Nucleus accumbens (tissue), 56 donors: ENCODE data around the gene NDST4.
A peak's percentile ranks its signal among the peaks of the same experiment; 100 is the strongest.

Source experiments
- DNase-seq, 56 donors: peaks; one replicate each; lab custom pipeline; 2025; lab: John Stamatoyannopoulos, UW

Gene NDST4

GRCh38 chr4:115113506-115114106, at the start of gene NDST4:
Gene NDST4 (minus strand): TSS chr4:115113620. CDS start chr4:115077036, 36,584 bp downstream.
- peak in 24 of 56 donors; percentile 1 to 61 (median 8) for DNase-seq

GRCh38 chr4:115159141-115159540, 45.7 kb upstream of the NDST4 start:
- no peak for DNase-seq

- DNase-seq: no peak
Measured at GRCh38 chr4:115158296-115158695, 44.9 kb upstream of the NDST4 start.

- DNase-seq: no peak
Measured at GRCh38 chr4:115154826-115155225, 41.4 kb upstream of the NDST4 start.

- DNase-seq: no peak
Measured at GRCh38 chr4:115152965-115153364, 39.5 kb upstream of the NDST4 start.

GRCh38 chr4:115152081-115152480, 38.7 kb upstream of the NDST4 start:
- DNase-seq: no peak

- DNase-seq: no peak
Measured at GRCh38 chr4:115149106-115149505, 35.7 kb upstream of the NDST4 start.

GRCh38 chr4:115145393-115146160, 32.2 kb upstream of the NDST4 start:
- no peak for DNase-seq

GRCh38 chr4:115128037-115128436, 14.6 kb upstream of the NDST4 start:
- DNase-seq: no peak

- no peak for DNase-seq
Measured at GRCh38 chr4:115126491-115126890, 13.1 kb upstream of the NDST4 start.

GRCh38 chr4:115121351-115122043, 8.1 kb upstream of the NDST4 start:
- no peak for DNase-seq

GRCh38 chr4:115119804-115120352, 6.5 kb upstream of the NDST4 start:
- no peak for DNase-seq

- no peak for DNase-seq
Measured at GRCh38 chr4:115117651-115118050, 4.2 kb upstream of the NDST4 start.

- no peak for DNase-seq
Measured at GRCh38 chr4:115110191-115111181, 2.9 kb downstream of the NDST4 start.

GRCh38 chr4:115108850-115109249, 4.6 kb downstream of the NDST4 start:
- no peak for DNase-seq

- DNase-seq: no peak
Measured at GRCh38 chr4:115107411-115107810, 6.0 kb downstream of the NDST4 start.

GRCh38 chr4:115101675-115102074, 11.7 kb downstream of the NDST4 start:
- no peak for DNase-seq

GRCh38 chr4:115090483-115091075, 22.8 kb downstream of the NDST4 start:
- no peak for DNase-seq

GRCh38 chr4:115082633-115083032, 30.8 kb downstream of the NDST4 start:
- DNase-seq: no peak

GRCh38 chr4:115076691-115077090, 36.7 kb downstream of the NDST4 start:
- no peak for DNase-seq
